Thyroid gland (tissue), 4 donors: ENCODE results near the gene SCFD2.

ENCODE experiments used
- POLR2A ChIP-seq, 2 donors: fragments of 450-650 bp; IDR thresholded peaks; one replicate each; pipeline ENCODE4 v1.6.1; 2017; ENCODE audit warnings: antibody characterized with exemption in 2 of 2, mild to moderate bottlenecking in 2 of 2, moderate library complexity in 1 of 2
- TF ChIP-seq, protein P1 (sequence below), 6 experiments: fragments of 200-600 bp in 3 of 6; fragments of 450-650 bp in 3 of 6; sonication (generic) in 3 of 6; IDR thresholded peaks; one replicate each; pipeline ENCODE4 v1.5.1; 2016 to 2019; ENCODE audit warnings: antibody characterized with exemption in 6 of 6, mild to moderate bottlenecking in 2 of 6, inconsistent platforms in 1 of 6, moderate library complexity in 1 of 6

- TF ChIP-seq, protein P1, sequence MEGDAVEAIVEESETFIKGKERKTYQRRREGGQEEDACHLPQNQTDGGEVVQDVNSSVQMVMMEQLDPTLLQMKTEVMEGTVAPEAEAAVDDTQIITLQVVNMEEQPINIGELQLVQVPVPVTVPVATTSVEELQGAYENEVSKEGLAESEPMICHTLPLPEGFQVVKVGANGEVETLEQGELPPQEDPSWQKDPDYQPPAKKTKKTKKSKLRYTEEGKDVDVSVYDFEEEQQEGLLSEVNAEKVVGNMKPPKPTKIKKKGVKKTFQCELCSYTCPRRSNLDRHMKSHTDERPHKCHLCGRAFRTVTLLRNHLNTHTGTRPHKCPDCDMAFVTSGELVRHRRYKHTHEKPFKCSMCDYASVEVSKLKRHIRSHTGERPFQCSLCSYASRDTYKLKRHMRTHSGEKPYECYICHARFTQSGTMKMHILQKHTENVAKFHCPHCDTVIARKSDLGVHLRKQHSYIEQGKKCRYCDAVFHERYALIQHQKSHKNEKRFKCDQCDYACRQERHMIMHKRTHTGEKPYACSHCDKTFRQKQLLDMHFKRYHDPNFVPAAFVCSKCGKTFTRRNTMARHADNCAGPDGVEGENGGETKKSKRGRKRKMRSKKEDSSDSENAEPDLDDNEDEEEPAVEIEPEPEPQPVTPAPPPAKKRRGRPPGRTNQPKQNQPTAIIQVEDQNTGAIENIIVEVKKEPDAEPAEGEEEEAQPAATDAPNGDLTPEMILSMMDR (IDR thresholded peaks at IDR 0.05): no peak
- TF ChIP-seq POLR2A (IDR thresholded peaks at IDR 0.05): no peak
Observed at GRCh38 chr4:53194727-53195126, 171.1 kb downstream of the SCFD2 start.
